ENCODE measurements around the gene TRIM7.

Gene TRIM7

GRCh38 chr5:181235689-181236366 is 30.8 kb upstream of the TRIM7 start:
- DNase-seq (ENCODE audit: low read depth, low spot score) = no peak
- Histone ChIP-seq H3K4me1 (ENCODE audit: insufficient read depth, insufficient read length) (no peaks in the 10 kb centered on the region), H3K9ac (ENCODE audit: insufficient read length, low read depth) (no peak overlapping the region), H3K27me3 (ENCODE audit: insufficient read depth, insufficient read length) (no peaks in the 10 kb centered on the region), H3K36me3 (ENCODE audit: insufficient read depth, insufficient read length, low read length) (peaks cover 84% of the 10 kb centered on the region), H3K4me3 (ENCODE audit: insufficient read length, low read depth) (no peak overlapping the region), H3K9me3 (ENCODE audit: insufficient read depth, low read length) (no peaks in the 10 kb centered on the region)
- TF ChIP-seq SUZ12 (IDR thresholded peaks at IDR 0.05; ENCODE audit: extremely low read depth, insufficient read depth, insufficient read length) = no peak
- no peak for TF ChIP-seq ZNF274 (IDR thresholded peaks at IDR 0.05; ENCODE audit: low read depth, low read length)
- no peak for TF ChIP-seq YY1 (IDR thresholded peaks at IDR 0.05; ENCODE audit: insufficient read depth, insufficient read length)

- Histone ChIP-seq H3K9ac (ENCODE audit: insufficient read length, low read depth) (no peak overlapping the region), H3K36me3 (ENCODE audit: insufficient read depth, insufficient read length, low read length) (peaks cover 83% of the 10 kb centered on the region), H3K4me1 (ENCODE audit: insufficient read depth, insufficient read length) (no peaks in the 10 kb centered on the region)
Measured at GRCh38 chr5:181235323-181235688, 30.3 kb upstream of the TRIM7 start.

GRCh38 chr5:181234455-181235306 is 29.7 kb upstream of the TRIM7 start:
- Histone ChIP-seq H3K9ac (ENCODE audit: insufficient read length, low read depth) (no peak overlapping the region), H3K4me3 (ENCODE audit: insufficient read length, low read depth) (no peak overlapping the region), H3K36me3 (ENCODE audit: insufficient read depth, insufficient read length, low read length) (peaks cover 83% of the 10 kb centered on the region), H3K4me1 (ENCODE audit: insufficient read depth, insufficient read length) (no peaks in the 10 kb centered on the region), H3K27me3 (ENCODE audit: insufficient read depth, insufficient read length) (no peaks in the 10 kb centered on the region), H3K9me3 (ENCODE audit: insufficient read depth, low read length) (no peaks in the 10 kb centered on the region)
- no peak for TF ChIP-seq YY1 (IDR thresholded peaks at IDR 0.05; ENCODE audit: insufficient read depth, insufficient read length)
- no peak for TF ChIP-seq ZNF274 (IDR thresholded peaks at IDR 0.05; ENCODE audit: low read depth, low read length)
- TF ChIP-seq SUZ12 (IDR thresholded peaks at IDR 0.05; ENCODE audit: extremely low read depth, insufficient read depth, insufficient read length) = no peak
- DNase-seq (ENCODE audit: low read depth, low spot score) = no peak

More at GRCh38 chr5:181235323-181235688, 30.3 kb upstream of the TRIM7 start:
- no peaks in the 10 kb centered on the region for H3K27me3 ChIP-seq (ENCODE audit: insufficient read depth, insufficient read length)
- no peak overlapping the region for H3K4me3 ChIP-seq (ENCODE audit: insufficient read length, low read depth)
- TF ChIP-seq YY1 (IDR thresholded peaks at IDR 0.05; ENCODE audit: insufficient read depth, insufficient read length) (no peak), ZNF274 (IDR thresholded peaks at IDR 0.05; ENCODE audit: low read depth, low read length) (no peak), SUZ12 (IDR thresholded peaks at IDR 0.05; ENCODE audit: extremely low read depth, insufficient read depth, insufficient read length) (no peak)
- no peak for DNase-seq (ENCODE audit: low read depth, low spot score)
- no peaks in the 10 kb centered on the region for H3K9me3 ChIP-seq (ENCODE audit: insufficient read depth, low read length)

GRCh38 chr5:181233801-181234454 is 28.9 kb upstream of the TRIM7 start:
- Histone ChIP-seq H3K4me3 (ENCODE audit: insufficient read length, low read depth) (no peak overlapping the region), H3K36me3 (ENCODE audit: insufficient read depth, insufficient read length, low read length) (peaks cover 82% of the 10 kb centered on the region), H3K9ac (ENCODE audit: insufficient read length, low read depth) (no peak overlapping the region), H3K9me3 (ENCODE audit: insufficient read depth, low read length) (no peaks in the 10 kb centered on the region), H3K4me1 (ENCODE audit: insufficient read depth, insufficient read length) (no peaks in the 10 kb centered on the region), H3K27me3 (ENCODE audit: insufficient read depth, insufficient read length) (no peaks in the 10 kb centered on the region)
- no peak for DNase-seq (ENCODE audit: low read depth, low spot score)
- TF ChIP-seq YY1 (IDR thresholded peaks at IDR 0.05; ENCODE audit: insufficient read depth, insufficient read length) = no peak
- TF ChIP-seq SUZ12 (IDR thresholded peaks at IDR 0.05; ENCODE audit: extremely low read depth, insufficient read depth, insufficient read length) = no peak

GRCh38 chr5:181233088-181233800 is 28.2 kb upstream of the TRIM7 start:
- no peaks in the 10 kb centered on the region for H3K4me1 ChIP-seq (ENCODE audit: insufficient read depth, insufficient read length)

GRCh38 chr5:181232593-181232992 is 27.6 kb upstream of the TRIM7 start:
- no peaks in the 10 kb centered on the region for H3K9me3 ChIP-seq (ENCODE audit: insufficient read depth, low read length)
- no peak overlapping the region for H3K9ac ChIP-seq (ENCODE audit: insufficient read length, low read depth)
- H3K4me3 ChIP-seq (ENCODE audit: insufficient read length, low read depth) = no peak overlapping the region
- H3K36me3 ChIP-seq (ENCODE audit: insufficient read depth, insufficient read length, low read length) = peaks cover 69% of the 10 kb centered on the region
- H3K4me1 ChIP-seq (ENCODE audit: insufficient read depth, insufficient read length) = no peaks in the 10 kb centered on the region
- H3K27me3 ChIP-seq (ENCODE audit: insufficient read depth, insufficient read length) = no peaks in the 10 kb centered on the region
- DNase-seq (ENCODE audit: low read depth, low spot score) = no peak
- TF ChIP-seq SUZ12 (IDR thresholded peaks at IDR 0.05; ENCODE audit: extremely low read depth, insufficient read depth, insufficient read length) = no peak
- no peak for TF ChIP-seq ZNF274 (IDR thresholded peaks at IDR 0.05; ENCODE audit: low read depth, low read length)
- TF ChIP-seq YY1 (IDR thresholded peaks at IDR 0.05; ENCODE audit: insufficient read depth, insufficient read length) = no peak

More at GRCh38 chr5:181233088-181233800, 28.2 kb upstream of the TRIM7 start:
- Histone ChIP-seq H3K27me3 (ENCODE audit: insufficient read depth, insufficient read length) (no peaks in the 10 kb centered on the region), H3K36me3 (ENCODE audit: insufficient read depth, insufficient read length, low read length) (peaks cover 75% of the 10 kb centered on the region), H3K9me3 (ENCODE audit: insufficient read depth, low read length) (no peaks in the 10 kb centered on the region), H3K9ac (ENCODE audit: insufficient read length, low read depth) (no peak overlapping the region), H3K4me3 (ENCODE audit: insufficient read length, low read depth) (no peak overlapping the region)
- DNase-seq (ENCODE audit: low read depth, low spot score) = no peak
- no peak for TF ChIP-seq YY1 (IDR thresholded peaks at IDR 0.05; ENCODE audit: insufficient read depth, insufficient read length)
- TF ChIP-seq ZNF274 (IDR thresholded peaks at IDR 0.05; ENCODE audit: low read depth, low read length) = no peak
- no peak for TF ChIP-seq SUZ12 (IDR thresholded peaks at IDR 0.05; ENCODE audit: extremely low read depth, insufficient read depth, insufficient read length)
